ENCODE measurements around the gene PTPN22.

GRCh38 chr1:113787663-113788062 lies 83.8 kb downstream of the PTPN22 start:
- TF ChIP-seq, protein P1, sequence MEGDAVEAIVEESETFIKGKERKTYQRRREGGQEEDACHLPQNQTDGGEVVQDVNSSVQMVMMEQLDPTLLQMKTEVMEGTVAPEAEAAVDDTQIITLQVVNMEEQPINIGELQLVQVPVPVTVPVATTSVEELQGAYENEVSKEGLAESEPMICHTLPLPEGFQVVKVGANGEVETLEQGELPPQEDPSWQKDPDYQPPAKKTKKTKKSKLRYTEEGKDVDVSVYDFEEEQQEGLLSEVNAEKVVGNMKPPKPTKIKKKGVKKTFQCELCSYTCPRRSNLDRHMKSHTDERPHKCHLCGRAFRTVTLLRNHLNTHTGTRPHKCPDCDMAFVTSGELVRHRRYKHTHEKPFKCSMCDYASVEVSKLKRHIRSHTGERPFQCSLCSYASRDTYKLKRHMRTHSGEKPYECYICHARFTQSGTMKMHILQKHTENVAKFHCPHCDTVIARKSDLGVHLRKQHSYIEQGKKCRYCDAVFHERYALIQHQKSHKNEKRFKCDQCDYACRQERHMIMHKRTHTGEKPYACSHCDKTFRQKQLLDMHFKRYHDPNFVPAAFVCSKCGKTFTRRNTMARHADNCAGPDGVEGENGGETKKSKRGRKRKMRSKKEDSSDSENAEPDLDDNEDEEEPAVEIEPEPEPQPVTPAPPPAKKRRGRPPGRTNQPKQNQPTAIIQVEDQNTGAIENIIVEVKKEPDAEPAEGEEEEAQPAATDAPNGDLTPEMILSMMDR (IDR thresholded peaks at IDR 0.05; ENCODE audit: low read depth, low read length): no peak
- no peak for TF ChIP-seq EZH2phosphoT487 (IDR thresholded peaks at IDR 0.05; ENCODE audit: low read depth)
